ENCODE measurements around the gene SMYD2. TPM values are rescaled to one million over a fixed set of nuclear protein-coding genes. Genes with fewer than 3 reads are reported as not detected.

The SMYD2 gene
- total RNA-seq, 1 experiment from 2014 or later = 6.4 TPM

GRCh38 chr1:214361636-214362035 is 80.7 kb downstream of the SMYD2 start:
- Mint-ChIP-seq H3K4me1 (no peaks in the 10 kb centered on the region), H3K4me3 (no peak overlapping the region), H3K36me3 (peaks cover 64% of the 10 kb centered on the region), H3K27me3 (ENCODE audit: low read depth) (no peaks in the 10 kb centered on the region), H3K27ac (no peak overlapping the region), H3K9me3 (no peaks in the 10 kb centered on the region)
- ChIA-PET CTCF (no interaction called here), POLR2A (no interaction called here)
- TF ChIP-seq ESRRA (CRISPR knock-in tag; IDR thresholded peaks at IDR 0.05; ENCODE audit: borderline replicate concordance) (no peak), ZNF219 (CRISPR knock-in tag; IDR thresholded peaks at IDR 0.05; ENCODE audit: borderline replicate concordance) (no peak), GTF2I (CRISPR knock-in tag; conservative IDR thresholded peaks at IDR 0.05) (no peak), TP53 (CRISPR knock-in tag; IDR thresholded peaks at IDR 0.05) (no peak), AR (CRISPR knock-in tag; IDR thresholded peaks at IDR 0.05) (no peak), CDX4 (CRISPR knock-in tag; IDR thresholded peaks at IDR 0.05; ENCODE audit: borderline replicate concordance) (no peak), FOXK1 (CRISPR knock-in tag; IDR thresholded peaks at IDR 0.05) (no peak), ZNF416 (CRISPR knock-in tag; IDR thresholded peaks at IDR 0.05) (no peak)
- no peak for DNase-seq (ENCODE audit: low spot score)
- ATAC-seq = no peak

GRCh38 chr1:214362188-214362882 is 81.4 kb downstream of the SMYD2 start:
- POLR2A ChIA-PET = no interaction called here
- no peak for TF ChIP-seq TEAD1 (CRISPR knock-in tag; IDR thresholded peaks at IDR 0.05)
- TF ChIP-seq CREM (CRISPR knock-in tag; IDR thresholded peaks at IDR 0.05) = no peak
- TF ChIP-seq MXD4 (CRISPR knock-in tag; IDR thresholded peaks at IDR 0.05; ENCODE audit: borderline replicate concordance) = no peak
- no peak for TF ChIP-seq ZNF219 (CRISPR knock-in tag; IDR thresholded peaks at IDR 0.05; ENCODE audit: borderline replicate concordance)
- TF ChIP-seq ZNF512 (CRISPR knock-in tag; IDR thresholded peaks at IDR 0.05; ENCODE audit: borderline replicate concordance) = no peak
- no peak for TF ChIP-seq PREB (CRISPR knock-in tag; IDR thresholded peaks at IDR 0.05; ENCODE audit: borderline replicate concordance)
- no peak for TF ChIP-seq NR2C2 (CRISPR knock-in tag; IDR thresholded peaks at IDR 0.05)
- TF ChIP-seq ZNF532 (CRISPR knock-in tag; IDR thresholded peaks at IDR 0.05; ENCODE audit: borderline replicate concordance) = no peak
- no peak overlapping the region for H3K27ac Mint-ChIP-seq
- H3K36me3 Mint-ChIP-seq = peaks cover 57% of the 10 kb centered on the region
- no peaks in the 10 kb centered on the region for H3K27me3 Mint-ChIP-seq (ENCODE audit: low read depth)
- DNase-seq (ENCODE audit: low spot score) (no peak), ATAC-seq (no peak)
- H3K4me1 Mint-ChIP-seq = no peaks in the 10 kb centered on the region
- no peak overlapping the region for H3K4me3 Mint-ChIP-seq
- CTCF ChIA-PET = no interaction called here
- H3K9me3 Mint-ChIP-seq = no peaks in the 10 kb centered on the region
